WTC11 (cell line): Measurements from ENCODE around the gene UBN1. TPM values are rescaled to one million over a fixed set of nuclear protein-coding genes. Genes with fewer than 3 reads are reported as not detected.

Experiments
- ATAC-seq: fragments of 200-7000 bp; cut with Tn5 transposase; 2 replicates; pipeline ENCODE4 v1.10.0; 2021; ENCODE audit warnings: mild to moderate bottlenecking, moderate library complexity
- CTCF ChIA-PET: fragments of 300-600 bp; sonication (Branson Sonifier 250); formaldehyde crosslinking; loops from one replicate; lab custom pipeline; 2021; ENCODE audit warnings: antibody characterized with exemption; lab: Charles Lee
- POLR2A ChIA-PET: fragments of 350-600 bp; sonication (Branson Sonifier 250); formaldehyde crosslinking; loops from one replicate; lab custom pipeline; 2021; ENCODE audit warnings: antibody characterized with exemption; lab: Charles Lee
- DNase-seq: peaks from one replicate; pipeline ENCODE4 v3.0.0; 2021; ENCODE audit warnings: low spot score
- H3K27ac Mint-ChIP-seq: 2 replicates; pipeline ENCODE4 v1.8.0; 2021; ENCODE audit warnings: mixed read lengths
- H3K27me3 Mint-ChIP-seq: 2 replicates; pipeline ENCODE4 v1.8.0; 2021; ENCODE audit warnings: low read depth, mild to moderate bottlenecking, moderate library complexity, mixed read lengths
- H3K36me3 Mint-ChIP-seq: 2 replicates; pipeline ENCODE4 v1.8.0; 2021; ENCODE audit warnings: mixed read lengths
- H3K4me1 Mint-ChIP-seq: 2 replicates; pipeline ENCODE4 v1.8.0; 2022; ENCODE audit warnings: mixed read lengths
- H3K4me3 Mint-ChIP-seq: 2 replicates; pipeline ENCODE4 v1.8.0; 2021; ENCODE audit warnings: mild to moderate bottlenecking, moderate library complexity, mixed read lengths
- H3K9me3 Mint-ChIP-seq: 2 replicates; pipeline ENCODE4 v1.8.0; 2021; ENCODE audit warnings: mixed read lengths
- AFF4 ChIP-seq: sonication (generic); formaldehyde crosslinking; IDR thresholded peaks from 2 replicates; pipeline ENCODE4 v1.8.1; 2023; ENCODE audit warnings: mild to moderate bottlenecking, missing genetic modification reagents, borderline replicate concordance
- AR ChIP-seq: fragments of 250-450 bp; sonication (Bioruptor Pico); IDR thresholded peaks from 2 replicates; pipeline ENCODE4 v1.9.0; 2021; ENCODE audit warnings: mild to moderate bottlenecking
- ATF2 ChIP-seq: sonication (generic); formaldehyde crosslinking; IDR thresholded peaks from 2 replicates; pipeline ENCODE4 v1.8.1; 2022; ENCODE audit warnings: low read depth, missing genetic modification reagents, borderline replicate concordance
- E2F5 ChIP-seq: sonication (generic); formaldehyde crosslinking; IDR thresholded peaks from 2 replicates; pipeline ENCODE4 v1.8.1; 2022; ENCODE audit warnings: mild to moderate bottlenecking, moderate library complexity, missing genetic modification reagents
- ETV6 ChIP-seq: sonication (generic); formaldehyde crosslinking; IDR thresholded peaks from 2 replicates; pipeline ENCODE4 v1.8.1; 2022; ENCODE audit warnings: mild to moderate bottlenecking, missing genetic modification reagents
- FOXP1 ChIP-seq: sonication (generic); formaldehyde crosslinking; IDR thresholded peaks from 2 replicates; pipeline ENCODE4 v1.8.0; 2022; ENCODE audit warnings: missing genetic modification reagents, mild to moderate bottlenecking, moderate library complexity, borderline replicate concordance
- IRF1 ChIP-seq: sonication (generic); formaldehyde crosslinking; IDR thresholded peaks from 2 replicates; pipeline ENCODE4 v1.8.0; 2023; ENCODE audit warnings: missing genetic modification reagents
- JUN ChIP-seq: sonication (generic); formaldehyde crosslinking; IDR thresholded peaks from 2 replicates; pipeline ENCODE4 v1.8.0; 2023; ENCODE audit warnings: mild to moderate bottlenecking, missing genetic modification reagents
- KAT7 ChIP-seq: sonication (generic); formaldehyde crosslinking; IDR thresholded peaks from 2 replicates; pipeline ENCODE4 v1.8.1; 2023; ENCODE audit warnings: missing genetic modification reagents, mild to moderate bottlenecking, borderline replicate concordance
- MAX ChIP-seq: sonication (generic); formaldehyde crosslinking; IDR thresholded peaks from 2 replicates; pipeline ENCODE4 v1.8.0; 2022; ENCODE audit warnings: mild to moderate bottlenecking, missing genetic modification reagents
- NR1H2 ChIP-seq: sonication (generic); formaldehyde crosslinking; IDR thresholded peaks from 2 replicates; pipeline ENCODE4 v1.9.0; 2021; ENCODE audit warnings: mild to moderate bottlenecking, moderate library complexity, missing genetic modification reagents
- NR3C1 ChIP-seq: sonication (generic); formaldehyde crosslinking; conservative IDR thresholded peaks from 2 replicates; pipeline ENCODE4 v1.8.1; 2023; ENCODE audit warnings: low read depth, mild to moderate bottlenecking, missing genetic modification reagents
- OVOL2 ChIP-seq: fragments of 250-450 bp; sonication (Bioruptor Pico); IDR thresholded peaks from 2 replicates; pipeline ENCODE4 v1.9.0; 2021; ENCODE audit warnings: mild to moderate bottlenecking, borderline replicate concordance
- SMAD3 ChIP-seq: sonication (generic); formaldehyde crosslinking; IDR thresholded peaks from 2 replicates; pipeline ENCODE4 v1.8.0; 2022; ENCODE audit warnings: missing genetic modification reagents, mild to moderate bottlenecking, borderline replicate concordance
- USF1 ChIP-seq: sonication (generic); formaldehyde crosslinking; IDR thresholded peaks from 2 replicates; pipeline ENCODE4 v1.8.0; 2022; ENCODE audit warnings: mild to moderate bottlenecking, missing genetic modification reagents
- ZBTB43 ChIP-seq: sonication (generic); formaldehyde crosslinking; IDR thresholded peaks from 2 replicates; pipeline ENCODE4 v1.8.1; 2023; ENCODE audit warnings: mild to moderate bottlenecking, missing genetic modification reagents
- ZNF396 ChIP-seq: fragments of 250-450 bp; sonication (Bioruptor Pico); IDR thresholded peaks from 2 replicates; pipeline ENCODE4 v1.8.0; 2021; ENCODE audit warnings: mild to moderate bottlenecking, moderate library complexity, borderline replicate concordance
- total RNA-seq: library from RNA; stranded (reverse); gene quantifications from 3 replicates; pipeline ENCODE4 v1.2.3, GENCODE V29; 2021

The UBN1 gene
- total RNA-seq, 1 experiment from 2014 or later: 38.5 TPM

- ChIA-PET CTCF (interaction anchor here (0.5 kb wide), 1 partner anchor 89 kb away, joined by 3 read pairs; no protein-coding TSS in a partner anchor), POLR2A (interaction anchor here (1.0 kb wide), 1 partner anchor 14 kb away, joined by 3 read pairs; no protein-coding TSS in a partner anchor)
- Mint-ChIP-seq H3K4me1 (no peaks in the 10 kb centered on the region), H3K27ac (no peak overlapping the region), H3K27me3 (no peaks in the 10 kb centered on the region), H3K4me3 (no peak overlapping the region), H3K36me3 (peaks cover 57% of the 10 kb centered on the region), H3K9me3 (no peaks in the 10 kb centered on the region)
- DNase-seq (no peak), ATAC-seq (no peak)
- TF ChIP-seq ZNF396 (CRISPR knock-in tag) (no peak), ZBTB43 (no peak), SMAD3 (CRISPR knock-in tag) (no peak), ETV6 (CRISPR knock-in tag) (no peak), JUN (CRISPR knock-in tag) (no peak), ATF2 (CRISPR knock-in tag) (no peak), OVOL2 (CRISPR knock-in tag) (no peak), IRF1 (CRISPR knock-in tag) (no peak), USF1 (CRISPR knock-in tag) (no peak), NR1H2 (CRISPR knock-in tag) (no peak), MAX (no peak), KAT7 (CRISPR knock-in tag) (no peak), AFF4 (no peak)
Observed at GRCh38 chr16:4859900-4860255, 12.6 kb downstream of the UBN1 start.

GRCh38 chr16:4860727-4861342, 13.6 kb downstream of the UBN1 start:
- peaks cover 50% of the 10 kb centered on the region for H3K36me3 Mint-ChIP-seq
- no peaks in the 10 kb centered on the region for H3K9me3 Mint-ChIP-seq
- ATAC-seq: no peak
- H3K4me1 Mint-ChIP-seq: no peaks in the 10 kb centered on the region
- H3K4me3 Mint-ChIP-seq: no peak overlapping the region
- DNase-seq: no peak
- H3K27ac Mint-ChIP-seq: no peak overlapping the region
- ChIA-PET POLR2A (no interaction called here), CTCF (interaction anchor here (0.8 kb wide), 1 partner anchor 76 kb away, joined by 4 read pairs; the partner anchor contains the start of gene PPL)
- no peaks in the 10 kb centered on the region for H3K27me3 Mint-ChIP-seq
- TF ChIP-seq NR3C1 (no peak), FOXP1 (CRISPR knock-in tag) (no peak), AR (CRISPR knock-in tag) (no peak), AFF4 (no peak), E2F5 (CRISPR knock-in tag) (no peak)
